ENCODE results near the gene AGO1. TPM values are rescaled to one million over a fixed set of nuclear protein-coding genes. Genes with fewer than 3 reads are reported as not detected.

Gene AGO1
- total and polyA plus RNA-seq, 2 of the 13 experiments (the other 11 are each of a cell fraction or from before 2014, with no cell fraction given) = 9.2 to 18.6 TPM

GRCh38 chr1:35930593-35931445 lies 47.8 kb downstream of the AGO1 start, which contains the start of gene AGO3 (continued):
- TF ChIP-seq ZBTB37 (CRISPR knock-in tag; IDR thresholded peaks at IDR 0.05) (no peak), ZNF780A (CRISPR knock-in tag; IDR thresholded peaks at IDR 0.05) (no peak), ZNF414 (CRISPR knock-in tag; IDR thresholded peaks at IDR 0.05) (no peak; the same call in none of the 2 replicates), SIX4 (CRISPR knock-in tag; IDR thresholded peaks at IDR 0.05) (no peak), ZNF460 (CRISPR knock-in tag; IDR thresholded peaks at IDR 0.05; ENCODE audit: borderline replicate concordance) (no peak), ZC3H13 (CRISPR knock-in tag; IDR thresholded peaks at IDR 0.05) (peak; percentile 85; the same call in 1 of the 2 replicates), ZNF784 (CRISPR knock-in tag; IDR thresholded peaks at IDR 0.05; ENCODE audit: borderline replicate concordance) (peak; percentile 47; the same call in 1 of the 2 replicates), ZNF501 (CRISPR knock-in tag; IDR thresholded peaks at IDR 0.05) (peak; percentile 81), GMEB1 (CRISPR knock-in tag; IDR thresholded peaks at IDR 0.05; ENCODE audit: borderline replicate concordance) (no peak), ETV5 (CRISPR knock-in tag; IDR thresholded peaks at IDR 0.05; ENCODE audit: borderline replicate concordance) (peak; percentile 84), ZNF703 (CRISPR knock-in tag; IDR thresholded peaks at IDR 0.05; ENCODE audit: borderline replicate concordance) (peak; percentile 80; the same call in 1 of the 2 replicates), HES4 (CRISPR knock-in tag; IDR thresholded peaks at IDR 0.05; ENCODE audit: borderline replicate concordance) (0 out of 2 replicates have a peak, but pooled peaks have one; percentile 42), ZIK1 (CRISPR knock-in tag; IDR thresholded peaks at IDR 0.05; ENCODE audit: borderline replicate concordance, low read depth) (peak; percentile 88), MAFG (CRISPR knock-in tag; IDR thresholded peaks at IDR 0.05) (no peak), MEIS2 (CRISPR knock-in tag; IDR thresholded peaks at IDR 0.05) (peak; percentile 32; the same call in 1 of the 2 replicates), GLMP (CRISPR knock-in tag; IDR thresholded peaks at IDR 0.05; ENCODE audit: borderline replicate concordance) (no peak), LRRFIP1 (CRISPR knock-in tag; conservative IDR thresholded peaks at IDR 0.05) (no peak), TCF7 (IDR thresholded peaks at IDR 0.05; ENCODE audit: low read depth) (no peak), ATAD3A (CRISPR knock-in tag; IDR thresholded peaks at IDR 0.05) (no peak), ZNF263 (CRISPR knock-in tag; IDR thresholded peaks at IDR 0.05) (peak; percentile 25; the same call in 1 of the 2 replicates)
